Peyer's patch (tissue), 4 donors: ENCODE measurements around the gene WSB1.

Experiments
- POLR2A ChIP-seq, 2 donors: fragments of 450-650 bp; IDR thresholded peaks; one replicate each; pipeline ENCODE4 v1.5.1; 2017; ENCODE audit warnings: antibody characterized with exemption in 2 of 2, mild to moderate bottlenecking in 2 of 2, moderate library complexity in 2 of 2
- TF ChIP-seq, protein P1 (sequence below), 6 experiments: fragments of 450-650 bp in 4 of 6; fragments of 200-600 bp in 2 of 6; sonication (generic) in 1 of 6; IDR thresholded peaks; one replicate each; pipeline ENCODE4 v1.5.1; 2017 to 2019; ENCODE audit warnings: antibody characterized with exemption in 6 of 6, mild to moderate bottlenecking in 3 of 6, moderate library complexity in 1 of 6

DNA sequence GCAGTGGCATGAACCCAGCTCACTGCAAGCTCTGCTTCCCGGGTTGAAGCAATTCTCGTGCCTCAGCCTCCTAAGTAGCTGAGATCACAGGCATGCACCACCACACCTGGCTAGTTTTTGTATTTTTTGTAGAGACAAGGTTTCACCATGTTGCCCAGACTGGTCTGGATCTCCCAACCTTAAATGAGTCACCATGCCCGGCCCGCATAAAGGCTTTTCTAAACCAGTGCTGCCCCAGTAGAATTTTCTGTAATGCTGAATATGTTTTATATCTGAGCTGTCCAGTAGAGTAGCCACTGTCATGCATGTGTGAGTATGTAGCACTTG, 36.9 kb upstream of the WSB1 start:
- TF ChIP-seq POLR2A (IDR thresholded peaks at IDR 0.05) = no peak
- TF ChIP-seq, protein P1, sequence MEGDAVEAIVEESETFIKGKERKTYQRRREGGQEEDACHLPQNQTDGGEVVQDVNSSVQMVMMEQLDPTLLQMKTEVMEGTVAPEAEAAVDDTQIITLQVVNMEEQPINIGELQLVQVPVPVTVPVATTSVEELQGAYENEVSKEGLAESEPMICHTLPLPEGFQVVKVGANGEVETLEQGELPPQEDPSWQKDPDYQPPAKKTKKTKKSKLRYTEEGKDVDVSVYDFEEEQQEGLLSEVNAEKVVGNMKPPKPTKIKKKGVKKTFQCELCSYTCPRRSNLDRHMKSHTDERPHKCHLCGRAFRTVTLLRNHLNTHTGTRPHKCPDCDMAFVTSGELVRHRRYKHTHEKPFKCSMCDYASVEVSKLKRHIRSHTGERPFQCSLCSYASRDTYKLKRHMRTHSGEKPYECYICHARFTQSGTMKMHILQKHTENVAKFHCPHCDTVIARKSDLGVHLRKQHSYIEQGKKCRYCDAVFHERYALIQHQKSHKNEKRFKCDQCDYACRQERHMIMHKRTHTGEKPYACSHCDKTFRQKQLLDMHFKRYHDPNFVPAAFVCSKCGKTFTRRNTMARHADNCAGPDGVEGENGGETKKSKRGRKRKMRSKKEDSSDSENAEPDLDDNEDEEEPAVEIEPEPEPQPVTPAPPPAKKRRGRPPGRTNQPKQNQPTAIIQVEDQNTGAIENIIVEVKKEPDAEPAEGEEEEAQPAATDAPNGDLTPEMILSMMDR (IDR thresholded peaks at IDR 0.05) = no peak
